MM.1S (cell line): ENCODE data around the gene MRM1.

ENCODE experiments used
- DNase-seq: peaks from one replicate; pipeline ENCODE4 v3.0.0-alpha.2; 2015
- H2AFZ ChIP-seq: fragments of 300-600 bp; sonication (generic); 2 replicates; pipeline ENCODE4 v1.6.0; 2016; ENCODE audit warnings: antibody characterized with exemption, low read length
- H3F3A ChIP-seq: fragments of 300-600 bp; sonication (generic); 2 replicates; pipeline ENCODE4 v1.6.1; 2016; ENCODE audit warnings: mild to moderate bottlenecking, antibody characterized with exemption, low read length, moderate library complexity, mixed read lengths; ENCODE audit not compliant: insufficient read depth
- H3K27ac ChIP-seq: fragments of 300-600 bp; sonication (generic); 2 replicates; pipeline ENCODE4 v1.5.1; 2016; ENCODE audit warnings: mild to moderate bottlenecking, low read length
- H3K27me3 ChIP-seq: fragments of 300-600 bp; sonication (generic); replicated peaks from 2 replicates; pipeline ENCODE4 v1.6.0; 2016; ENCODE audit warnings: low read length; ENCODE audit not compliant: insufficient read depth
- H3K36me3 ChIP-seq: fragments of 300-600 bp; sonication (generic); replicated peaks from 2 replicates; pipeline ENCODE4 v1.6.1; 2016; ENCODE audit warnings: mild to moderate bottlenecking, low read length, mixed read lengths; ENCODE audit not compliant: insufficient read depth
- H3K4me1 ChIP-seq: fragments of 300-600 bp; sonication (generic); 2 replicates; pipeline ENCODE4 v1.6.1; 2016; ENCODE audit warnings: low read length, mixed read lengths
- H3K4me2 ChIP-seq: fragments of 300-600 bp; sonication (generic); 2 replicates; pipeline ENCODE4 v1.6.0; 2016; ENCODE audit warnings: low read depth, low read length
- H3K4me3 ChIP-seq: fragments of 300-600 bp; sonication (generic); 2 replicates; pipeline ENCODE4 v1.5.1; 2016; ENCODE audit warnings: low read length, mixed read lengths
- H3K79me2 ChIP-seq: fragments of 300-600 bp; sonication (generic); 2 replicates; pipeline ENCODE4 v1.6.1; 2016; ENCODE audit warnings: mixed run types, low read length, mixed read lengths
- H3K9ac ChIP-seq: fragments of 300-600 bp; sonication (generic); 2 replicates; pipeline ENCODE4 v1.6.1; 2016; ENCODE audit warnings: low read length, mixed read lengths
- H3K9me2 ChIP-seq: fragments of 300-600 bp; sonication (generic); replicated peaks from 2 replicates; pipeline ENCODE4 v1.6.1; 2016; ENCODE audit warnings: mild to moderate bottlenecking, low read length, mixed read lengths; ENCODE audit not compliant: insufficient read depth
- H3K9me3 ChIP-seq: fragments of 300-600 bp; sonication (generic); replicated peaks from 2 replicates; pipeline ENCODE4 v1.6.1; 2016; ENCODE audit warnings: mild to moderate bottlenecking, low read length, mixed read lengths; ENCODE audit not compliant: insufficient read depth
- H4K20me1 ChIP-seq: fragments of 300-600 bp; sonication (generic); 2 replicates; pipeline ENCODE4 v1.6.1; 2016; ENCODE audit warnings: mild to moderate bottlenecking, low read length, moderate library complexity, mixed read lengths; ENCODE audit not compliant: insufficient read depth
- CTCF ChIP-seq: fragments of 300-600 bp; sonication (generic); IDR thresholded peaks from 2 replicates; pipeline ENCODE4 v1.5.1; 2016; ENCODE audit warnings: antibody characterized with exemption, low read length, mixed read lengths
- EZH2 ChIP-seq: fragments of 300-600 bp; sonication (generic); optimal IDR thresholded peaks from 2 replicates; pipeline ENCODE3; 2017; ENCODE audit warnings: low read depth, mild to moderate bottlenecking, antibody characterized with exemption, low read length, mixed read lengths
- EZH2phosphoT487 ChIP-seq: fragments of 300-600 bp; sonication (generic); IDR thresholded peaks from 2 replicates; pipeline ENCODE4 v1.6.1; 2018; ENCODE audit warnings: antibody characterized with exemption, low read length

MRM1 gene

GRCh38 chr17:36613155-36613554, 11.8 kb downstream of the MRM1 start:
- Histone ChIP-seq H3F3A (peaks cover 7% of the 10 kb centered on the region), H3K27ac (no peak overlapping the region), H3K9me2 (no peaks in the 10 kb centered on the region), H4K20me1 (no peaks in the 10 kb centered on the region), H3K27me3 (no peaks in the 10 kb centered on the region), H3K9ac (no peak overlapping the region), H2AFZ (no peak overlapping the region), H3K4me1 (peaks cover 16% of the 10 kb centered on the region), H3K79me2 (no peaks in the 10 kb centered on the region), H3K36me3 (no peaks in the 10 kb centered on the region), H3K4me3 (no peak overlapping the region), H3K9me3 (no peaks in the 10 kb centered on the region), H3K4me2 (no peak overlapping the region)
- TF ChIP-seq EZH2phosphoT487 (no peak), CTCF (no peak), EZH2 (no peak)
- no peak for DNase-seq

GRCh38 chr17:36614081-36614480, 12.7 kb downstream of the MRM1 start:
- Histone ChIP-seq H3K27me3 (no peaks in the 10 kb centered on the region), H3K79me2 (no peaks in the 10 kb centered on the region), H3K9me2 (no peaks in the 10 kb centered on the region), H3K4me1 (peaks cover 7% of the 10 kb centered on the region), H3K4me3 (no peak overlapping the region), H3K36me3 (no peaks in the 10 kb centered on the region), H2AFZ (no peak overlapping the region), H3F3A (peaks cover 2% of the 10 kb centered on the region; the same call in 1 of the 2 replicates), H4K20me1 (no peaks in the 10 kb centered on the region), H3K9me3 (no peaks in the 10 kb centered on the region), H3K27ac (no peak overlapping the region), H3K4me2 (no peak overlapping the region), H3K9ac (no peak overlapping the region)
- TF ChIP-seq EZH2phosphoT487 (no peak), EZH2 (no peak), CTCF (no peak)
- no peak for DNase-seq

GRCh38 chr17:36614933-36615332, 13.6 kb downstream of the MRM1 start:
- TF ChIP-seq EZH2phosphoT487, result no peak
- TF ChIP-seq EZH2, result no peak
- TF ChIP-seq CTCF, result no peak
- Histone ChIP-seq H4K20me1 (no peaks in the 10 kb centered on the region), H3K27me3 (no peaks in the 10 kb centered on the region), H3K27ac (no peak overlapping the region), H2AFZ (no peak overlapping the region), H3F3A (no peaks in the 10 kb centered on the region), H3K9me3 (no peaks in the 10 kb centered on the region), H3K79me2 (no peaks in the 10 kb centered on the region), H3K9ac (no peak overlapping the region), H3K36me3 (no peaks in the 10 kb centered on the region), H3K4me2 (no peak overlapping the region), H3K4me1 (no peaks in the 10 kb centered on the region), H3K9me2 (no peaks in the 10 kb centered on the region), H3K4me3 (no peak overlapping the region)
- DNase-seq, result no peak
